Eye (tissue), 1 donor: Measurements from ENCODE around the gene PIGS.
A peak's percentile ranks its signal among the peaks of the same experiment; 100 is the strongest.

ENCODE experiments used
- DNase-seq: peaks from one replicate; pipeline ENCODE4 v3.0.0-alpha.2; 2015

The PIGS gene

GRCh38 chr17:28549236-28550132 is 21.8 kb downstream of the PIGS start:
- no peak for DNase-seq

GRCh38 chr17:28548417-28549130 is 22.8 kb downstream of the PIGS start:
- no peak for DNase-seq

- peak; percentile 86 for DNase-seq
These were observed 23.5 kb downstream of the PIGS start for GRCh38 chr17:28547623-28548416.

GRCh38 chr17:28547096-28547622 is 24.2 kb downstream of the PIGS start:
- no peak for DNase-seq

GRCh38 chr17:28545787-28546415 is 25.4 kb downstream of the PIGS start:
- DNase-seq = no peak

- DNase-seq = no peak
These were observed 26.2 kb downstream of the PIGS start for GRCh38 chr17:28545141-28545503.

GRCh38 chr17:28544402-28545140 is 26.8 kb downstream of the PIGS start:
- no peak for DNase-seq

- no peak for DNase-seq
These were observed 29.9 kb downstream of the PIGS start for GRCh38 chr17:28541439-28541838.

- DNase-seq = no peak
These were observed 31.1 kb downstream of the PIGS start for GRCh38 chr17:28540231-28540630.

GRCh38 chr17:28538296-28538895 is 32.9 kb downstream of the PIGS start:
- DNase-seq = no peak

- DNase-seq = no peak
These were observed 34.1 kb downstream of the PIGS start for GRCh38 chr17:28537219-28537610.

GRCh38 chr17:28536532-28537218 is 34.6 kb downstream of the PIGS start:
- DNase-seq = no peak

GRCh38 chr17:28534740-28535375 is 36.5 kb downstream of the PIGS start:
- no peak for DNase-seq

- no peak for DNase-seq
These were observed 38.1 kb downstream of the PIGS start for GRCh38 chr17:28533091-28533807.

GRCh38 chr17:28532050-28532960 is 39.0 kb downstream of the PIGS start:
- DNase-seq = no peak

GRCh38 chr17:28530926-28531325 is 40.4 kb downstream of the PIGS start:
- DNase-seq = no peak

GRCh38 chr17:28530250-28530649 is 41.1 kb downstream of the PIGS start:
- DNase-seq = no peak

GRCh38 chr17:28529013-28529400 is 42.3 kb downstream of the PIGS start:
- DNase-seq = no peak
